SH-SY5Y (cell line): ENCODE data around the gene KDM1B.

Experiments
- GATA2 ChIP-seq: IDR thresholded peaks from 2 replicates; pipeline ENCODE4 v1.6.1; 2011; ENCODE audit warnings: mild to moderate bottlenecking, low read depth, low read length
- GATA3 ChIP-seq: IDR thresholded peaks from 2 replicates; pipeline ENCODE4 v1.6.1; 2011; ENCODE audit warnings: low read depth, mild to moderate bottlenecking, low read length, moderate library complexity

DNA sequence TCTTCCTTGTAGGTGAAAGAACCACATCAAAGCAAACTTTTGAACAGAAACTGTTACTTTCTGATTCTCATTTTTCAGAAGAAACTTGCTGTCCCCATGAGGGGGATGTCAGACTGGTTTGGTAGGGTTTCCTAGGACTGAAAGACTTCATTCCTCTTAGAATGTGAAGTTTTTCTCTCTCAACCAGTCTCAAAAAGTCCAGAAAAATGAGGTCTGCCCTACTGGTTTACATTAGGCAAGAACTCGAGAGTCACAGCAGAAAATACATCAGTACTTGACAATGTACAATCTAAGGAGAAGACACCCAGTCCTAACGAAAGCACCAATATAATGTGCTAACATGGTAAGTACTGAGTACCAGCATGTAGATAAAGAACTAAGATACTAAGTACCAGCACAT is 20.1 kb upstream of the KDM1B start:
- no peak for TF ChIP-seq GATA3
- no peak for TF ChIP-seq GATA2
